ENCODE measurements around the gene ZBTB17.

ZBTB17 gene

DNA sequence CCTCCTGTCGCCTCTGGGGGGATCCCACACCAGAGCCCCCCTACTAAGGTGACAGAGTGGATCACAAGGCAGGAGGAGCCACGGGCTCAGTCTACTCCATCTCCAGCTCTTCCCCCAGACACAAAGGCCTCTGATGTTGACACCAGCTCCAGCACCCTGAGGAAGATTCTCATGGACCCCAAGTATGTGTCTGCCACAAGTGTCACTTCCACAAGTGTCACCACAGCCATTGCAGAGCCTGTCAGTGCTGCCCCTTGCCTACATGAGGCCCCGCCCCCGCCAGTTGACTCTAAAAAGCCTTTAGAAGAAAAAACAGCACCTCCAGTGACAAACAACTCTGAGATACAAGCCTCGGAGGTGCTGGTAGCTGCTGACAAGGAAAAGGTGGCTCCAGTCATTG is 42.2 kb downstream of the ZBTB17 start:
- TF ChIP-seq, protein P1, sequence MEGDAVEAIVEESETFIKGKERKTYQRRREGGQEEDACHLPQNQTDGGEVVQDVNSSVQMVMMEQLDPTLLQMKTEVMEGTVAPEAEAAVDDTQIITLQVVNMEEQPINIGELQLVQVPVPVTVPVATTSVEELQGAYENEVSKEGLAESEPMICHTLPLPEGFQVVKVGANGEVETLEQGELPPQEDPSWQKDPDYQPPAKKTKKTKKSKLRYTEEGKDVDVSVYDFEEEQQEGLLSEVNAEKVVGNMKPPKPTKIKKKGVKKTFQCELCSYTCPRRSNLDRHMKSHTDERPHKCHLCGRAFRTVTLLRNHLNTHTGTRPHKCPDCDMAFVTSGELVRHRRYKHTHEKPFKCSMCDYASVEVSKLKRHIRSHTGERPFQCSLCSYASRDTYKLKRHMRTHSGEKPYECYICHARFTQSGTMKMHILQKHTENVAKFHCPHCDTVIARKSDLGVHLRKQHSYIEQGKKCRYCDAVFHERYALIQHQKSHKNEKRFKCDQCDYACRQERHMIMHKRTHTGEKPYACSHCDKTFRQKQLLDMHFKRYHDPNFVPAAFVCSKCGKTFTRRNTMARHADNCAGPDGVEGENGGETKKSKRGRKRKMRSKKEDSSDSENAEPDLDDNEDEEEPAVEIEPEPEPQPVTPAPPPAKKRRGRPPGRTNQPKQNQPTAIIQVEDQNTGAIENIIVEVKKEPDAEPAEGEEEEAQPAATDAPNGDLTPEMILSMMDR (IDR thresholded peaks at IDR 0.05), result no peak
- H3K27ac ChIP-seq, result no peak overlapping the region

DNA sequence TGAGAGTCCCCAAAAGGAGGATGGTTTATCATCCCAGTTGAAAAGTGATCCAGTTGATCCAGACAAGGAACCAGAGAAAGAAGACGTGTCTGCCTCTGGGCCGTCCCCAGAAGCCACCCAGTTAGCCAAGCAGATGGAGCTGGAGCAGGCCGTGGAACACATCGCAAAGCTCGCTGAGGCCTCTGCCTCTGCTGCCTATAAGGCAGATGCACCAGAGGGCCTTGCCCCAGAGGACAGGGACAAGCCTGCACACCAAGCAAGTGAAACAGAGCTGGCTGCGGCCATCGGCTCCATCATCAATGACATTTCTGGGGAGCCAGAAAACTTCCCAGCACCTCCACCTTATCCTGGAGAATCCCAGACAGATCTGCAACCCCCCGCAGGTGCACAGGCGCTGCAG is 43.3 kb downstream of the ZBTB17 start:
- Histone ChIP-seq H3K9ac (no peak overlapping the region), H3K79me2 (no peaks in the 10 kb centered on the region), H3K4me3 (ENCODE audit: low read depth, low read length) (no peak overlapping the region), H3K36me3 (ENCODE audit: control insufficient read depth, insufficient read depth, low read length) (no peaks in the 10 kb centered on the region), H3K27ac (no peak overlapping the region), H3K9me3 (ENCODE audit: control insufficient read depth, low read length) (no peaks in the 10 kb centered on the region), H3K27me3 (ENCODE audit: control insufficient read depth, insufficient read depth, low read length) (no peaks in the 10 kb centered on the region), H3K4me1 (no peaks in the 10 kb centered on the region), H2AFZ (no peak overlapping the region), H3K4me2 (ENCODE audit: low read length) (no peak overlapping the region)
- TF ChIP-seq, protein P1 (IDR thresholded peaks at IDR 0.05), result no peak

More for the DNA sequence above, 42.2 kb downstream of the ZBTB17 start:
- H3K27me3 ChIP-seq (ENCODE audit: control insufficient read depth, insufficient read depth, low read length), result no peaks in the 10 kb centered on the region
- no peaks in the 10 kb centered on the region for H3K9me3 ChIP-seq (ENCODE audit: control insufficient read depth, low read length)
- no peaks in the 10 kb centered on the region for H3K4me1 ChIP-seq
- no peak overlapping the region for H3K9ac ChIP-seq
- H3K4me3 ChIP-seq (ENCODE audit: low read depth, low read length), result no peak overlapping the region
- no peaks in the 10 kb centered on the region for H3K79me2 ChIP-seq
- no peak overlapping the region for H2AFZ ChIP-seq
- H3K4me2 ChIP-seq (ENCODE audit: low read length), result no peak overlapping the region
- no peaks in the 10 kb centered on the region for H3K36me3 ChIP-seq (ENCODE audit: control insufficient read depth, insufficient read depth, low read length)

DNA sequence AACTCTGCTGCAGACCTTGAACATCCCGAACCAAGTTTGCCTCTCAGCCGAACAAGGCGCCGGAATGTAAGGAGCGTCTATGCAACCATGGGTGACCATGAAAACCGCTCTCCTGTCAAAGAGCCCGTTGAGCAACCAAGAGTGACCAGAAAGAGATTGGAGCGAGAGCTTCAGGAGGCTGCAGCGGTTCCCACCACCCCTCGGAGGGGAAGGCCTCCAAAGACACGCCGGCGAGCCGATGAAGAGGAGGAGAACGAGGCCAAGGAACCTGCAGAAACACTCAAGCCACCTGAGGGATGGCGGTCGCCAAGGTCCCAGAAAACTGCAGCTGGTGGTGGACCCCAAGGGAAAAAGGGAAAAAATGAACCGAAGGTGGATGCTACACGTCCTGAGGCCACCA is 44.0 kb downstream of the ZBTB17 start:
- no peak overlapping the region for H3K27ac ChIP-seq

DNA sequence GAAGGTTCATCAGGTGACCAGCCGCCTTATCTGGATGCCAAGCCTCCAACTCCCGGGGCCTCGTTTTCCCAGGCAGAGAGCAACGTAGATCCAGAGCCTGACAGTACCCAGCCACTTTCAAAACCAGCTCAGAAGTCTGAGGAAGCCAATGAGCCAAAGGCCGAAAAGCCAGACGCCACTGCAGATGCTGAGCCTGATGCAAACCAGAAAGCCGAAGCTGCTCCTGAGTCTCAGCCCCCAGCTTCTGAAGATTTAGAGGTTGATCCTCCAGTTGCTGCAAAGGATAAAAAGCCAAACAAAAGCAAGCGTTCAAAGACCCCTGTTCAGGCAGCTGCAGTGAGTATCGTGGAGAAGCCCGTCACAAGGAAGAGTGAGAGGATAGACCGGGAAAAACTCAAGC is 44.5 kb downstream of the ZBTB17 start:
- Histone ChIP-seq H3K36me3 (ENCODE audit: control insufficient read depth, insufficient read depth, low read length) (no peaks in the 10 kb centered on the region), H2AFZ (no peak overlapping the region), H3K9ac (no peak overlapping the region)

More for the DNA sequence above, 44.0 kb downstream of the ZBTB17 start:
- Histone ChIP-seq H3K4me3 (ENCODE audit: low read depth, low read length) (no peak overlapping the region), H3K27me3 (ENCODE audit: control insufficient read depth, insufficient read depth, low read length) (no peaks in the 10 kb centered on the region), H3K36me3 (ENCODE audit: control insufficient read depth, insufficient read depth, low read length) (no peaks in the 10 kb centered on the region), H3K4me1 (no peaks in the 10 kb centered on the region), H3K9me3 (ENCODE audit: control insufficient read depth, low read length) (no peaks in the 10 kb centered on the region), H2AFZ (no peak overlapping the region), H3K79me2 (no peaks in the 10 kb centered on the region), H3K9ac (no peak overlapping the region), H3K4me2 (ENCODE audit: low read length) (no peak overlapping the region)
- TF ChIP-seq, protein P1 (IDR thresholded peaks at IDR 0.05), result no peak

More for the DNA sequence above, 44.5 kb downstream of the ZBTB17 start:
- Histone ChIP-seq H3K9me3 (ENCODE audit: control insufficient read depth, low read length) (no peaks in the 10 kb centered on the region), H3K27ac (no peak overlapping the region), H3K4me1 (no peaks in the 10 kb centered on the region), H3K4me3 (ENCODE audit: low read depth, low read length) (no peak overlapping the region), H3K27me3 (ENCODE audit: control insufficient read depth, insufficient read depth, low read length) (no peaks in the 10 kb centered on the region), H3K79me2 (no peaks in the 10 kb centered on the region), H3K4me2 (ENCODE audit: low read length) (no peak overlapping the region)
- TF ChIP-seq, protein P1 (IDR thresholded peaks at IDR 0.05), result no peak

Measured in parathyroid adenoma (tissue), 2 donors.